GM12892 (cell line): ENCODE data around the gene FOXQ1.

ENCODE experiments used
- POLR2A ChIP-seq: IDR thresholded peaks from 2 replicates; pipeline ENCODE4 v1.6.1; 2011; ENCODE audit warnings: low read depth, low read length, control low read depth
- POLR2AphosphoS5 ChIP-seq: IDR thresholded peaks from 2 replicates; pipeline ENCODE4 v1.6.1; 2011; ENCODE audit warnings: low read depth, low read length, control low read depth

DNA sequence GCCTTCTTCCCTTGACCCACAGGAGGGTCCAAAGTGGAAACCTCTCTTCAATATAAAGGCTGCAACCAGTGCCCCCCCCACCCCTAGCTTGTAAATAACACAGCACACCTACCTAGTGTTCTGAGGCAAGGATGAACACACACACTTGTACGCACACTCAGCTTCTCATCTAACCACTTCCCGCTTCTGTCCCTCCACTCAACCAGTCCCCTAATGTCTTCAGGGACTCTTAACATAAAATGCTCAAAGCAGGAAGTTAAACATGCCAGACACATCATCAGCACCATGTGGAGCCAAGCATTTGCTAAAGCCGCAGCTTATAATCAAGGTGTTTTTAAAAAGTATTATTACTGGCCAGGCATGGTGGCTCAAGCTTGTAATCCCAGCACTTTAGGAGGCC, 35.3 kb downstream of the FOXQ1 start:
- TF ChIP-seq POLR2A, result no peak
- no peak for TF ChIP-seq POLR2AphosphoS5
